Fibroblast of the aortic adventitia (primary cell): ENCODE measurements around the gene DGCR8. TPM values are rescaled to one million over a fixed set of nuclear protein-coding genes. Genes with fewer than 3 reads are reported as not detected.

Experiments used
- DNase-seq: peaks from one replicate; pipeline ENCODE4 v3.0.0-alpha.2; 2010; ENCODE audit warnings: low read depth
- H3K4me3 ChIP-seq: 2 replicates; pipeline ENCODE4 v1.5.1; 2011; ENCODE audit warnings: low read depth, mild to moderate bottlenecking, control low read depth, low read length, moderate library complexity
- CTCF ChIP-seq: IDR thresholded peaks from 2 replicates; pipeline ENCODE4 v1.5.1; 2011; ENCODE audit warnings: mild to moderate bottlenecking, low read length, control low read depth, inconsistent platforms; ENCODE audit not compliant: insufficient read depth
- total RNA-seq: library from RNA; depleted of rRNA; stranded (reverse); fragments of >200 nt; gene quantifications from 2 replicates; pipeline ENCODE4 v1.2.3, GENCODE V29; 2012; ENCODE audit warnings: low replicate concordance

DGCR8 gene
- total RNA-seq, 1 donor, result 22.0 TPM

GRCh38 chr22:20043057-20043996, 36.7 kb upstream of the DGCR8 start:
- no peak overlapping the region for H3K4me3 ChIP-seq
- no peak for DNase-seq
- TF ChIP-seq CTCF, result no peak

- no peak for DNase-seq
- H3K4me3 ChIP-seq, result no peak overlapping the region
- TF ChIP-seq CTCF, result no peak
Measured at GRCh38 chr22:20043997-20044342, 36.1 kb upstream of the DGCR8 start.

- H3K4me3 ChIP-seq, result no peak overlapping the region
- no peak for TF ChIP-seq CTCF
- no peak for DNase-seq
Measured at GRCh38 chr22:20044495-20045151, 35.4 kb upstream of the DGCR8 start.

GRCh38 chr22:20046730-20047129, 33.3 kb upstream of the DGCR8 start:
- TF ChIP-seq CTCF, result no peak
- H3K4me3 ChIP-seq, result no peak overlapping the region
- DNase-seq, result no peak

GRCh38 chr22:20051927-20052308, 28.1 kb upstream of the DGCR8 start:
- TF ChIP-seq CTCF, result no peak
- no peak overlapping the region for H3K4me3 ChIP-seq
- DNase-seq, result no peak

- TF ChIP-seq CTCF, result no peak
- no peak for DNase-seq
- H3K4me3 ChIP-seq, result no peak overlapping the region
Measured at GRCh38 chr22:20052309-20053259, 27.5 kb upstream of the DGCR8 start.
